ENCODE measurements around the gene KIF26A.

KIF26A gene

GRCh38 chr14:104098272-104099095 is 39.9 kb upstream of the KIF26A start:
- no peak overlapping the region for H3K4me3 ChIP-seq (ENCODE audit: low read depth, low read length)
- TF ChIP-seq MAX (IDR thresholded peaks at IDR 0.05; ENCODE audit: low read depth, low read length) (no peak), MYC (IDR thresholded peaks at IDR 0.05; ENCODE audit: low read depth, low read length) (no peak), POLR2A (IDR thresholded peaks at IDR 0.05; ENCODE audit: extremely low read depth, insufficient read length) (no peak)
- TF ChIP-seq, protein P1, sequence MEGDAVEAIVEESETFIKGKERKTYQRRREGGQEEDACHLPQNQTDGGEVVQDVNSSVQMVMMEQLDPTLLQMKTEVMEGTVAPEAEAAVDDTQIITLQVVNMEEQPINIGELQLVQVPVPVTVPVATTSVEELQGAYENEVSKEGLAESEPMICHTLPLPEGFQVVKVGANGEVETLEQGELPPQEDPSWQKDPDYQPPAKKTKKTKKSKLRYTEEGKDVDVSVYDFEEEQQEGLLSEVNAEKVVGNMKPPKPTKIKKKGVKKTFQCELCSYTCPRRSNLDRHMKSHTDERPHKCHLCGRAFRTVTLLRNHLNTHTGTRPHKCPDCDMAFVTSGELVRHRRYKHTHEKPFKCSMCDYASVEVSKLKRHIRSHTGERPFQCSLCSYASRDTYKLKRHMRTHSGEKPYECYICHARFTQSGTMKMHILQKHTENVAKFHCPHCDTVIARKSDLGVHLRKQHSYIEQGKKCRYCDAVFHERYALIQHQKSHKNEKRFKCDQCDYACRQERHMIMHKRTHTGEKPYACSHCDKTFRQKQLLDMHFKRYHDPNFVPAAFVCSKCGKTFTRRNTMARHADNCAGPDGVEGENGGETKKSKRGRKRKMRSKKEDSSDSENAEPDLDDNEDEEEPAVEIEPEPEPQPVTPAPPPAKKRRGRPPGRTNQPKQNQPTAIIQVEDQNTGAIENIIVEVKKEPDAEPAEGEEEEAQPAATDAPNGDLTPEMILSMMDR (IDR thresholded peaks at IDR 0.05; ENCODE audit: low read depth, low read length): no peak
- DNase-seq (ENCODE audit: low read depth): no peak

- DNase-seq (ENCODE audit: low read depth): no peak
- H3K4me3 ChIP-seq (ENCODE audit: low read depth, low read length): no peak overlapping the region
- TF ChIP-seq MYC (IDR thresholded peaks at IDR 0.05; ENCODE audit: low read depth, low read length): no peak
- TF ChIP-seq, protein P1 (IDR thresholded peaks at IDR 0.05; ENCODE audit: low read depth, low read length): no peak
- no peak for TF ChIP-seq MAX (IDR thresholded peaks at IDR 0.05; ENCODE audit: low read depth, low read length)
- TF ChIP-seq POLR2A (IDR thresholded peaks at IDR 0.05; ENCODE audit: extremely low read depth, insufficient read length): no peak
These were observed 39.0 kb upstream of the KIF26A start for GRCh38 chr14:104099096-104100041.

- no peak overlapping the region for H3K4me3 ChIP-seq (ENCODE audit: low read depth, low read length)
- no peak for DNase-seq (ENCODE audit: low read depth)
- no peak for TF ChIP-seq MAX (IDR thresholded peaks at IDR 0.05; ENCODE audit: low read depth, low read length)
- TF ChIP-seq, protein P1 (IDR thresholded peaks at IDR 0.05; ENCODE audit: low read depth, low read length): no peak
- no peak for TF ChIP-seq POLR2A (IDR thresholded peaks at IDR 0.05; ENCODE audit: extremely low read depth, insufficient read length)
- TF ChIP-seq MYC (IDR thresholded peaks at IDR 0.05; ENCODE audit: low read depth, low read length): no peak
These were observed 38.0 kb upstream of the KIF26A start for GRCh38 chr14:104100171-104101085.

DNA sequence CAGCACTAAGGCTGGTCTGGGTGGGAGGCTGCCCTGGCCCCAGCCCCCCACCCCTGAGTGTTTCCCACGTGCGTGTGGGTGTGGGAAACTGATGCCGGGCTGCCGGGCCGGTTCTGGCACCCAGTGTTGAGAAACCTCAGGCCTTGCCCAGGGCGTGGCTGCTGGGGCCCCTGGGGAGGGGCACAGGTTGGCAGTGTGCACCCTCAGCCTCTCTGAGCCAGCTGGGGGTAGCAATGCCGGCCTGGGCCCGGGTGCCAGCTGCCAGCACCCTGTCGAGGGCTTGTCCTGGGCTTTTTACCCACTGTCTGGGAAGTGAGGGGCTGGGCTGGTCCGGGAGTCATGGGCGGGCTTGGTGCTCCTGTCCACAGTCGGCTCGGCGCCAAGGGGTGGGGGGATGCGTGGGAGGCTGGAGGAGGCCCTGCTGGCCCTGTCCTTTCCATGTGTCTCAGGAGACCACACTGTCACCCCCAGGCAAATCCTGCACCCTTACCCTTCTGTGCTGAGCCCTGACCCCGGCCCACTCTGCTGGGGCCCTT is 37.2 kb upstream of the KIF26A start:
- no peak for DNase-seq (ENCODE audit: low read depth)
- H3K4me3 ChIP-seq (ENCODE audit: low read depth, low read length): no peak overlapping the region
- TF ChIP-seq POLR2A (IDR thresholded peaks at IDR 0.05; ENCODE audit: extremely low read depth, insufficient read length) (no peak), MYC (IDR thresholded peaks at IDR 0.05; ENCODE audit: low read depth, low read length) (no peak), MAX (IDR thresholded peaks at IDR 0.05; ENCODE audit: low read depth, low read length) (no peak)
- TF ChIP-seq, protein P1 (IDR thresholded peaks at IDR 0.05; ENCODE audit: low read depth, low read length): no peak
